Left forelimb (tissue), 1 donor: ENCODE measurements around the gene DIP2A.

Experiments used
- DNase-seq: peaks from one replicate; pipeline ENCODE4 v3.0.0-alpha.2; 2018; ENCODE audit warnings: low spot score

Gene DIP2A

GRCh38 chr21:46537026-46537425, 78.3 kb downstream of the DIP2A start:
- DNase-seq: no peak

GRCh38 chr21:46538262-46538661, 79.6 kb downstream of the DIP2A start:
- no peak for DNase-seq

DNA sequence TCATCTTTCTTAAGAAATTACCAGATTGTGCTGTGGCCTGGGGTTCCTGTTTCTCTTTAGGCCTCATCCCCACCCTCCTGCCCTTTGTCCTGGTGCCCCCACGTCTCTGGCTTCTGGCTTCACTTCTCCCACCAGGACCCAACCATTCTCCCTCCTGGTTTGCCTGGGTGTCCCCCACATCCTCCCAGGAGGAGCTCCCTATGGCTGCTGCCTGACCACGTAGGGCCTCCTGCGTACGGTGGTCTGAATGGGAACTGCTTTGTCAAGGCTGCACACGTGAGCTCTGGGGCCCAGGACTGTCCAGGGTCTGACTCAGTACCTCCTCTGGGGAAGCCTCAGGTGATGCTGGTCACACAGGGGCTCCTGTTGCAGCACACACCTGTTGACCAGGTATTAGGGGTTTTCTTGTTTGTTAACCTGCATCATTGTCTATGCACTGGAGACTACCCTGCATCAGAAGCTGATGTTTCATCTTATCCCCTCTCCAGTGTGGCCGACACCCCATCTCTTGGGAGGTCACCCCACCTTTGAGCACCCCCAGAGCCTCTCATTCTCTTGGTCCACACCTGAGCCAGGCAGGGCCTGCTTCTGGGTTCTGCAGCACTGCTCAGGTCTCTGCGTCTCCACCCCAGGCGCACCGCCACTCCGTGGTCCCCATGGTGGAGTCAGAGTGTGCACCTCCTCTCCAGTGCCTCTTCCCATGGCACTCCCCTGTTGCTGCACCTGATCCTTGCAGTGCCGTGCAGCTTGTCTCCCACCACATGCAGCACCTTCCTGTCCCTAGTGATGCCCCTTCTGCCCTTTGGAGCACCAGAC, 80.4 kb downstream of the DIP2A start:
- DNase-seq: no peak

DNA sequence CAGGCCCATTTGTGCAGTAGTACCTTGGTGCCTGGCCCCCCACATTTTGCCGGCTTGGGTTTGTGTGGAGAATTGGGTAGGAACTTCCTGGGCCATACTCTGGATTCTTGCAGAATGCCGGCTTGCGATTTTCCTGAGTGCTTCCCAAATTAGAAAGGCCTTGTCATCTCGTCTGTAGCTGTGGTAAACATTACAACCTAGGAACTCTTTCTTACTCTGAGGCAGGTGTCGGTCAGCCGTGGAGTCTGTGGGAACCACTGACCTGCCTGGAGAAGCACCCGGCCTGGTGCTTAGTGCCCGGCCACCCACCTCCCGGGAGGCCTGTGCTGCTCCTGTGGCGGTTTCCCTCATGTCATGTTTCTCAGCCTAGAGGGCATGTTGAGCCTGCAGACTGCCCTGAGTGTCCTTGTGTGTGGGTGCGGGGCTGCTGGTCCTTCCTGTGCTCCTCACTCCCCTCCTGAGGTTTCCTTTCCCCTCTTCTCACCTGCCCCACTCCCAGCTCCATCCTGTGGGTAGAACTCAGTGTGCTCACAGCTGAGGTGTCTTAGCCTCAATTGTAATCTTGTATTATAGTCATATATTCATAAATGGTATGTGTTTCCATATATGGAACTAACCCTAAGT, 81.5 kb downstream of the DIP2A start:
- DNase-seq: no peak

DNA sequence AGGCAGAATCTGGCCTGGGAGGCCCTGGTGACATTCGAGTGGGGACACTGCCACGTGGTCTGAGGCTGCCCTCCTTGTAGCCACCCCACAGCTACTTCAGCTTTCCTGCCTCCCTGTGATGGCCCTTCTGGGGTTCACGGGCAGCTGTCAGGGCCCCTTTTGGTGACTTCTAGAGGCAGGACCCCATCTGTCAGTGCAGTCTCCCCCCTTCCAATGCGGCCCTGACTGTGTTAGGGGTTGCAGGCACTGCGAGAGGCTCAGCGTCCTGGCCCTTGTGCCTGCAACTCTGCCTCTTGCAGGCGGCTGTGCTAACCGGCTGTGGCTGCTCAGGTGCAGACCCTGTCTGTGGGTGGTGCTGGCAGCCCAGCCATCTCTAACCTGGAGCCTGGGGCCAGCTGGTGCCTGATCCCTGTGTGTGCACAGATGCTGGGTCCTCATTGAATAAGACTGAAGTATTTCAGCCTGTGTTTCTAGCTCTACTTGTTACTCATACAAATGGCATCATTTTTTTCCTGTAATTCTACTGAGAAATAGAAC, 84.0 kb downstream of the DIP2A start:
- DNase-seq: no peak

DNA sequence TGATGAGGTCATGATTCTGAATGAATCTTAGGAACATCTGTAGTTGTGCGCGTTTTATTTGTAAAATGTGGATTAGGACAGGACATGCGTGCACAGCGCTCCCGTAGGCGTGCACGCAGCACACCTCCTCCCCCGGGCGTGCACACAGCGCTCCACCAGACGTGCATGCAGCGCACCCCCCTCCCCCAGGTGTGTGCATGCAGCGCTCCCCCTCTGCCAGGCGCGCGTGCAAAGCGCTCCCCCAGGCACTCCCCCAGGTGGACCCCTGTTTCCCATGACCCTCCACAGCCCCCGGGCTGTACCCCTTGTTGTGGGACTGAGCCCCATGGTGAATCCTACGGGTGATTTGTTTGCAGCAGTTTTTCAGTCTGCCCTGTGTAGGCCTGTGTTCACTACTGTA, 84.6 kb downstream of the DIP2A start:
- no peak for DNase-seq

DNA sequence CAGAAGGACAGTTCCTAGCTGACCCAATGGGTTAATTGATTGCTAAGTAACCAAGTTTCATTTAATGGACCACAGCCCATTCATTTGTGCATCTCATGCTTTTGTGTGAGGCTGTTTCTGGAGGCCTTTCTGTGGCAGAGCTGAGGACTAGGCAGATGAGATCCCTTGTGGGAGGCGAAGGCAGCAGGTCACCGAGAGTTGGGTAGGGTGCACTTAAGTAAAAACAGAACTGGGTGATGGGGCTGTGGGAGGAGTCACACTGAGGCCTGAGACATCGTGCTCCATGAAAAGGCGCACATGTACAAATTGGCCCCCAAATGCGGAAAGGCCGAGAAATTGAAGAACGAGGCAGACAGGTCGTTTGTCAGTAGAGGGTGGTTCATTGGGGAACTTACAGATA, 85.3 kb downstream of the DIP2A start:
- no peak for DNase-seq

DNA sequence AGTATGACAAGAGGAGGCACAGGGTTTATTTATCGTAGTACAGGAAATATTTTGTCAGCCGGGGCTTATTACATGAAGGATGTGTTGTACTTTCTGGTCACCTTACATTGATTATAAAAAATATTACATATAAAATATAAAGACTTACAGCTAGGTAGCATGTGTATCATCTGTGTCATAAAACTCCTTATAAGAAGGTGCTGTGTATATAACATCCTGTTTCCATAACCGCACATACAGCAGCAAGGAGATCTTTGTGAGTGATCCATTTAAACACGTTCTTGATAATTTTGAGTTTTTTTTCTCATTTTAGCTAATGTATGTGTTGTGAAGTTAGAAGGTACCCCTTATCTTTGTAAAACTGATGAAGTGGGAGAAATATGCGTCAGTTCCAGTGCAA, 86.1 kb downstream of the DIP2A start:
- no peak for DNase-seq

- DNase-seq: no peak
These were observed 86.7 kb downstream of the DIP2A start for GRCh38 chr21:46545363-46545762.

GRCh38 chr21:46545911-46546310, 87.2 kb downstream of the DIP2A start:
- DNase-seq: no peak

- no peak for DNase-seq
These were observed 88.1 kb downstream of the DIP2A start for GRCh38 chr21:46546799-46547198.

DNA sequence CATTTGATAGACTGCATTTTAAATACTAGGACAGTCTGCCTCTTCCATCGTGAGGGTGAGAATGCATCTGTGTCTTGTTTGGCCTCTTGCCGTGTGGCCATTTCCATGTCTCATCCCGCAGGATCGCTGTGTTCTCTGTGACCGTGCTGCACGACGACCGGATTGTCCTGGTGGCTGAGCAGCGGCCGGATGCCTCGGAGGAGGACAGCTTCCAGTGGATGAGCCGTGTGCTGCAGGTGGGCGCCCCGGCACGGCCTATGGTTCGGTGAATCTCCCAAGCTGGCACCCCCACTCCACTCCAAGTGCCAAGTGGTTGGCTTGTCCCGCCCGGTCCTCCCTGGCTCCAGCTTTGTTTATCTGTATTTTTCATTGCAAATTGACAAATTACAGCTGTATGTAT, 91.0 kb downstream of the DIP2A start:
- no peak for DNase-seq

DNA sequence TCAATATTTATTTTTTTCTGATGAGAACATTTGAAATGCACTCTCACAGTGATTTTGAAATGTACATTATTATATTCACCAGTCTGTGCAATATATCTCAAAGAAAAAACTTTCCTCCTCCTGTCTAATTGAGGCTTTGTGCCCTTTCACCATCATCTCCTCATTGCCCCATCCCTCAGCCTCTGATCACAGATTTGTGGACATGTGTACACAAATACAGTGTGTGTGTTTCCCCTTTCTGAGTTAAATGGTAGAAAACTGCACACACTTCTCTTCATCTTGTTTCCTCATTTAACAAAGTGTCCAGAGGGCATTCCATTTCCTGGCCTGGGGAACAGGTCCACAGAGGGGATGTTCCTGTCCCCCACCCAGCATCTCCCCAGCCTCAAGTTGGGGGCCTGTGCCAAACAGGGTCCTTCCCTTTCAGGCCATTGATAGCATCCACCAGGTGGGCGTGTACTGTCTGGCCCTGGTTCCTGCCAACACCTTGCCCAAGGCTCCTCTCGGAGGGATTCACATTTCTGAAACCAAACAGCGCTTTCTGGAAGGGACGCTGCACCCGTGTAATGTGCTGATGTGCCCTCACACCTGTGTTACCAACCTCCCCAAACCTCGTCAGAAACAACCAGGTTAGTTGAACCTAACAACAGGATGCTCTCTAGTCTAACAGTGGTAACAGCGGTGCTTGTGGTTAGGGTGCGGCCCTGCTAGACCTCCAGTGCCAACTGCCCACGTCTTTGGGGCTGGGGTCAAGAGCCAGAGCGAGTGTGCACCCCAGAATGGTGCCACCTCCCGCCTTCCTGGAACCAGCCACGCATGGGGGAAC, 91.6 kb downstream of the DIP2A start:
- DNase-seq: no peak

DNA sequence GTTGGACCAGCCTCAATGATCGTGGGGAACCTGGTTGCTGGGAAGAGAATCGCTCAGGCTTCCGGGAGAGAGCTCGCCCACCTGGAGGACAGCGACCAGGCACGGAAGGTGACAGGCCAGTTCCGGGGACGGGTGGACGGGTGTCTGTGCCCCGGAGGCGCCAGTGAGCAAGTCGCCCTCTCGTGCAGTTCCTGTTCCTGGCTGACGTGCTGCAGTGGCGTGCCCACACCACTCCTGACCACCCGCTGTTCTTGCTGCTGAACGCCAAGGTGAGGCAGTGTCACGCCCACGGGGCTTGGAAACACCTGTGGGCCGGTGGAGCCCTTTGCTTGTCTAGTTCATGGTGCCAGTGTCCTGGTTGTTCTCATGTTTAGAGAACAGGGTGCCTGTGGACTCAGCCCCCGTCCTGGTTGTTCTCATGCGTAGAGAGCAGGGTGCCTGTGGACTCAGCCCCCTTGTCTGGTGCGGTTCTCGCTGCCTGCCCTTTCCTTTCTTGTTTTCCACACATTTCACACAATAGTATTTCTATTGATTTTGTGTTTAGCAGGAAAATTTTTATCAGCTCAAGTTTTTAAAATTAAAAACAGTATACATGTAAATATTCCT, 93.0 kb downstream of the DIP2A start:
- no peak for DNase-seq

GRCh38 chr21:46552274-46552673, 93.6 kb downstream of the DIP2A start:
- no peak for DNase-seq

DNA sequence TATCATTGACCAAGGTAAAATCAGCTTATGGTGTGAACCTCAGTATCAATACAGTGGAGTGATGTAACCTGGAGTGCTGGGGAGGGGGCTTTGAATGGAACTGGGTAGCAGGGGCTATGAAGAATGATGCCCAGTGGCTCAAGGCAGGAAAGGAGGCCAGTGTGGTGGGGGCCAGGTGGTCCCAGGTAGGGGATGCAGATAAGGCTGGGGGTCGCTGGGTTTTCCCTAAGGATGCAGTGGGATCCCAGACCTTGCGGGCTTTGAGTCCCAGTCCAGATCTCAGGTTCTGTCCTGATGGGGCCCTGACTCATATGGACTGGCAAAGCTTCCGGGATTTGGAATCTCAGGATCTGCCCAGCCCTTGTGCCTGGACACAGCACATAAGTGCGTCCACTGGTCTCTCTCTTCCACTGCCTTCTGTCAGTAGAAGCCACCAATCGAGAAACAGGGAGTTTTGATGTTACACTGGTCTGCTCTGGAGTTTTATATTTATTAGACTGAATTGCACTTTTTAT, 94.2 kb downstream of the DIP2A start:
- no peak for DNase-seq

DNA sequence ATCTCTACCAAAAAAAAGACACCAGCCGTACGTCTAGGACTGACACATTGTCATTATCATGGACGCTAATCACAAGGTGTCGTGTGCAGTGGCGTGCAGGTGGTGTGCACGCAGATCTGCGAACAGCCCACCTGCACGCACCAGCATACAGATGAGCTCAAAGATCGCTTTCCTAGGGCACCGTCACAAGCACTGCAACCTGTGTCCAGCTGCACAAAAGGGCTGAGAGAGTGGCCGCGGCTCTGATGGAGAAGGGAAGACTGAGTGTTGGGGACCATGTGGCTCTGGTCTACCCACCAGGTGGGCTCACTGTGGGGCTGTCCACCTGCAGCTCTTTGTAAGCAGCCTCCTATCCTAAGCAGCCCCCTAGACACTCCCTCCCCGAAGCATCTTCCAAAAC, 95.3 kb downstream of the DIP2A start:
- DNase-seq: no peak

DNA sequence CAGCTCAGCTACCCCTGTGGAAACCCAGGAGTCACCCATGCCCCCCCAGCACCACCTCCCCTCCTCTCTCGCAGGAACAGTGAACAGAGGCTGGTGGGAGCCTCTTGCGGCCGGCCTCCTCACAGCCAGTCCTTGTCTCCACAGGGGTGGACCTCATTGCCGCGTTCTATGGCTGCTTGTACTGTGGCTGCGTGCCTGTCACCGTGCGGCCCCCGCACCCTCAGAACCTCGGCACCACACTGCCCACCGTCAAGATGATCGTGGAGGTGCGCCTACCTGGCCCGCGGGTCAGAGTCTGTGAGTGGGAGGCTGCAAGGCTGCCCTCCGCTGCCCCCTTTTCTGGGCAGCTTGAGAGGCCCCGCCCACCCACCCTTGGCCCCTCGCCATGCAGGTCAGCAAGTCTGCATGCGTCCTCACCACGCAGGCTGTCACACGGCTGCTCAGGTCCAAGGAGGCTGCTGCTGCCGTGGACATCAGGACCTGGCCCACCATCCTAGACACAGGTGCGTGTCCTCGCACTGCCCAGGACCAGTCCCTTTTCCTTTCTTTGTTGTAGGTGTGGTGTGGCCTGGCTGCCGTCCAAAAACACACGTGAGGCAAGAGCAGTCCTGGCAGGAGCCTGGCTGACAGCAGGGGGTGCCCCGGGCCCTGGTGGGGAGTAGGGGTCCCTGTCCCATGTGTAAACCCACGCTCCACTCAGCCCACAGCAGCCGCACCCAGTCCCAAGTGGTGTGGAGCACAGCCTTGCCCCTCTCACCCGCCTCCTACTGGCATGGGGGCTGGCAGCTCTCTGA, 95.9 kb downstream of the DIP2A start:
- DNase-seq: no peak

DNA sequence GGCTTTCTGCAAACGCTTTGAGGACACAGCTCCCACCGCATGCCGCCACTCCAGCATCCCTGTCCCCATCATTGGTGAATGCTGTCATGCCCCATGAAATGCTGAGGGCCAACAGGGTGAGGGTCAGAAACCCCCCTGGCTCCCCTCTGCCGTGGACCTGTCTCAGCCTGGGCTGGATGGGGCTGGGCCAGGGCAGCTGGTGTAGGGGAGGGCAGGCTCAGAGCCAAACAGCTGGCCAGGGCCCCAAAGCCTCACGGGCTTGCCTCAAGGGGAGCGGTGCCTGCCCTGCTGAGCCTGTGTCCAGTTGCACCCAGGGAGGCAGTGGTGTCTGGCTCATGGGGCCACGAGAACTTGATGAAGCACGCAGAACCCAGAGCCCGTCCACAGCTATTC, 96.5 kb downstream of the DIP2A start:
- DNase-seq: no peak

DNA sequence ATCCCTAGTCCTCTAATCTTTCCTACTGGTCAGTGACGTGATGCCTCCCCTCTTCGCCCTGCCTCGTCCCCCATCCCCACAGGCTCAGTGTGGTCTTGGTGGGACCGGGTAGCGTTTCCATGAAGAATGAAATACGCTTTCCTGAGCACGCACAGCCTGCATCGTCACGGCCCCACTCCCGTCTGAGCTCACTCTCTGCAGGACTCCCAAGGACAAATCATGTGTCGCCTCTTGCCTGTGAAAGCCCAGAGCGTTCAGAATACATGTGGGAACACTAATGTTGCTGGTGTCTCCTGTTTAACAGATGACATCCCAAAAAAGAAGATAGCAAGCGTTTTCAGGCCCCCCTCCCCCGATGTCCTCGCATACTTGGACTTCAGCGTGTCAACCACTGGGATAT, 97.0 kb downstream of the DIP2A start:
- DNase-seq: no peak

GRCh38 chr21:46556802-46557201, 98.1 kb downstream of the DIP2A start:
- no peak for DNase-seq
